HEK293 (cell line): ENCODE results near the gene FYB1.

Source experiments
- CTCF ChIA-PET: fragments of 350-600 bp; formaldehyde crosslinking; extraction: SDS; loops from one replicate; lab custom pipeline; 2021; ENCODE audit warnings: antibody characterized with exemption; lab: Yijun Ruan, JAX
- POLR2A ChIA-PET: fragments of 300-600 bp; formaldehyde crosslinking; extraction: SDS; loops from one replicate; lab custom pipeline; 2020; ENCODE audit warnings: antibody characterized with exemption, inconsistent platforms; lab: Yijun Ruan, JAX
- H3K27ac ChIP-seq: fragments of 200-500 bp; sonication (Bioruptor generic); 2 replicates; pipeline ENCODE4 v1.5.1; 2014; ENCODE audit warnings: low read depth, low read length, control low read depth, inconsistent platforms; ENCODE audit errors: extremely low read depth
- H3K36me3 ChIP-seq, 2 experiments: fragments of 200-500 bp in 1 of 2; sonication (Bioruptor generic) in 1 of 2; 1 replicate in 1 of 2; 2 replicates in 1 of 2; pipeline ENCODE4 v1.5.1; 2014 to 2017; ENCODE audit warnings: inconsistent platforms in 2 of 2, low read length in 2 of 2; ENCODE audit not compliant: control insufficient read depth in 2 of 2, insufficient read depth in 1 of 2
- H3K4me1 ChIP-seq: fragments of 200-500 bp; sonication (Bioruptor generic); 2 replicates; pipeline ENCODE4 v1.5.1; 2014; ENCODE audit warnings: mild to moderate bottlenecking, low read length, inconsistent platforms; ENCODE audit not compliant: control insufficient read depth, insufficient read depth
- H3K4me3 ChIP-seq: 2 replicates; pipeline ENCODE4 v1.5.1; 2011; ENCODE audit warnings: low read depth, mild to moderate bottlenecking, control low read depth, low read length, moderate library complexity
- H3K9me3 ChIP-seq: fragments of 200-500 bp; sonication (Bioruptor generic); 2 replicates; pipeline ENCODE4 v1.5.1; 2014; ENCODE audit warnings: low read depth, low read length, inconsistent platforms; ENCODE audit not compliant: control insufficient read depth, insufficient read depth
- BCL11B ChIP-seq: fragments of 450-650 bp; formaldehyde crosslinking; IDR thresholded peaks from 2 replicates; pipeline ENCODE4 v1.5.1; 2016; ENCODE audit warnings: low read depth, missing biosample characterization, missing genetic modification characterization
- GLIS2 ChIP-seq: fragments of 450-650 bp; formaldehyde crosslinking; IDR thresholded peaks from 2 replicates; pipeline ENCODE4 v1.5.1; 2016; ENCODE audit warnings: missing biosample characterization, missing genetic modification characterization
- MZF1 ChIP-seq: fragments of 450-650 bp; formaldehyde crosslinking; IDR thresholded peaks from 2 replicates; pipeline ENCODE4 v1.5.1; 2017; ENCODE audit warnings: missing biosample characterization, missing genetic modification characterization, borderline replicate concordance
- ZBTB17 ChIP-seq: fragments of 450-650 bp; formaldehyde crosslinking; IDR thresholded peaks from 2 replicates; pipeline ENCODE4 v1.5.1; 2016; ENCODE audit warnings: missing biosample characterization, missing genetic modification characterization
- ZNF16 ChIP-seq: fragments of 450-650 bp; formaldehyde crosslinking; IDR thresholded peaks from 2 replicates; pipeline ENCODE4 v1.5.1; 2016; ENCODE audit warnings: low read depth, missing biosample characterization, missing genetic modification characterization
- ZNF221 ChIP-seq: fragments of 450-650 bp; formaldehyde crosslinking; IDR thresholded peaks from 2 replicates; pipeline ENCODE4 v1.5.1; 2017; ENCODE audit warnings: missing biosample characterization, missing genetic modification characterization, borderline replicate concordance
- ZNF266 ChIP-seq: fragments of 450-650 bp; formaldehyde crosslinking; IDR thresholded peaks from 2 replicates; pipeline ENCODE4 v1.5.1; 2016; ENCODE audit warnings: missing biosample characterization, missing genetic modification characterization, low read depth
- ZNF292 ChIP-seq: fragments of 450-650 bp; formaldehyde crosslinking; IDR thresholded peaks from 2 replicates; pipeline ENCODE4 v1.5.1; 2016; ENCODE audit warnings: low read depth, missing biosample characterization, missing genetic modification characterization, borderline replicate concordance
- ZNF341 ChIP-seq: fragments of 450-650 bp; formaldehyde crosslinking; IDR thresholded peaks from 2 replicates; pipeline ENCODE4; 2016; ENCODE audit warnings: low read depth, missing biosample characterization, missing genetic modification characterization
- ZNF350 ChIP-seq: fragments of 450-650 bp; formaldehyde crosslinking; IDR thresholded peaks from 2 replicates; pipeline ENCODE4 v1.5.0; 2017; ENCODE audit warnings: missing biosample characterization, mild to moderate bottlenecking, missing genetic modification characterization
- ZNF48 ChIP-seq: fragments of 450-650 bp; formaldehyde crosslinking; IDR thresholded peaks from 2 replicates; pipeline ENCODE4 v1.5.1; 2016; ENCODE audit warnings: missing biosample characterization, missing genetic modification characterization
- ZNF610 ChIP-seq: fragments of 450-650 bp; formaldehyde crosslinking; IDR thresholded peaks from 2 replicates; pipeline ENCODE4 v1.5.1; 2016; ENCODE audit warnings: missing biosample characterization, missing genetic modification characterization, borderline replicate concordance
- ZNF621 ChIP-seq: fragments of 450-650 bp; formaldehyde crosslinking; IDR thresholded peaks from 2 replicates; pipeline ENCODE4 v1.5.1; 2017; ENCODE audit warnings: missing biosample characterization, missing genetic modification characterization
- ZNF626 ChIP-seq: fragments of 450-650 bp; sonication (Bioruptor Pico); formaldehyde crosslinking; IDR thresholded peaks from 2 replicates; pipeline ENCODE4 v1.5.1; 2018; ENCODE audit warnings: missing biosample characterization, missing genetic modification characterization, inconsistent platforms
- ZNF629 ChIP-seq: fragments of 450-650 bp; formaldehyde crosslinking; IDR thresholded peaks from 2 replicates; pipeline ENCODE4 v1.5.1; 2017; ENCODE audit warnings: missing biosample characterization, missing genetic modification characterization
- ZNF660 ChIP-seq: fragments of 450-650 bp; IDR thresholded peaks from 2 replicates; pipeline ENCODE4 v1.5.1; 2018; ENCODE audit warnings: missing biosample characterization, mild to moderate bottlenecking, missing genetic modification characterization
- ZNF701 ChIP-seq: fragments of 450-650 bp; formaldehyde crosslinking; IDR thresholded peaks from 2 replicates; pipeline ENCODE4 v1.5.1; 2016; ENCODE audit warnings: missing biosample characterization, missing genetic modification characterization
- ZNF747 ChIP-seq: fragments of 450-650 bp; formaldehyde crosslinking; IDR thresholded peaks from 2 replicates; pipeline ENCODE4 v1.5.1; 2016; ENCODE audit warnings: missing biosample characterization, missing genetic modification characterization
- ZNF792 ChIP-seq: fragments of 450-650 bp; formaldehyde crosslinking; IDR thresholded peaks from 2 replicates; pipeline ENCODE4 v1.5.1; 2016; ENCODE audit warnings: missing biosample characterization, missing genetic modification characterization
- ZXDB ChIP-seq: fragments of 450-650 bp; formaldehyde crosslinking; IDR thresholded peaks from 2 replicates; pipeline ENCODE4 v1.5.1; 2016; ENCODE audit warnings: missing biosample characterization, missing genetic modification characterization
- TF ChIP-seq, protein P1 (sequence below): fragments of 450-650 bp; formaldehyde crosslinking; IDR thresholded peaks from 2 replicates; pipeline ENCODE4 v1.5.1; 2016; ENCODE audit warnings: missing biosample characterization, missing genetic modification characterization

The FYB1 gene

DNA sequence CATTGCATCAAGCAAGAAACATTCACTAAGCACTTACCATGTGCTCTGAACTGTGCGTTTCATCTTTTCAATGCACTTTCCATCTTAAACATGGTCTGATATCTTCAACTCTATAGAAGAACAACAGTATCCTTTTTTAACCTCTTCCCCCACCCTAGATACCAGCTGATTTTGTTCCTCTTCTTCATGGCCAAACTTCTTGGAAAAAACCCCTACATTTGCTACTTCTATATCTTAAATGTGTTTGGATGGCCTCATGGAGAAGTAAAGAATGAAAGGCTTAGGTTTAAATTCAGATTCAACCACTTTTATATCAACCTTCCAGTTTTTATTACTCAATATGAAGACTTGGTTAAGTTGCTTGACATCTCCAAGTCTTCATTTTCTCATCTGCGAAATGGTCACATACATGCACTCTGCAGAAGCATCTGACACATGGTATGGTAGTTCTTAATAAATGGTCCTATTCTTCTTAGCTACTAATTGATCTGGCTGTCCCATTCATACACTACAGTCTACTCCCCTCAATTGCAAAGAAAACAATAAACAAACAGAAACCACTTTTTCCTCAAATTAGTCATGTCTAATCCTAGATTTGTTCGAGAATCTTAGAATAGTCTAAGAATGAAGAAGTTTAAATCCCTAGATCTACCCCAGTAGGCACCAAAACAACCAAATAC is 59.4 kb downstream of the FYB1 start:
- no peak overlapping the region for H3K27ac ChIP-seq
- no peaks in the 10 kb centered on the region for H3K9me3 ChIP-seq
- no peaks in the 10 kb centered on the region for H3K36me3 ChIP-seq
- TF ChIP-seq ZNF621 (tag by site-specific recombination) (no peak), ZNF292 (tag by site-specific recombination) (no peak), ZNF629 (tag by site-specific recombination) (no peak), ZNF266 (no peak), ZNF16 (tag by site-specific recombination) (no peak)
- TF ChIP-seq, protein P1, sequence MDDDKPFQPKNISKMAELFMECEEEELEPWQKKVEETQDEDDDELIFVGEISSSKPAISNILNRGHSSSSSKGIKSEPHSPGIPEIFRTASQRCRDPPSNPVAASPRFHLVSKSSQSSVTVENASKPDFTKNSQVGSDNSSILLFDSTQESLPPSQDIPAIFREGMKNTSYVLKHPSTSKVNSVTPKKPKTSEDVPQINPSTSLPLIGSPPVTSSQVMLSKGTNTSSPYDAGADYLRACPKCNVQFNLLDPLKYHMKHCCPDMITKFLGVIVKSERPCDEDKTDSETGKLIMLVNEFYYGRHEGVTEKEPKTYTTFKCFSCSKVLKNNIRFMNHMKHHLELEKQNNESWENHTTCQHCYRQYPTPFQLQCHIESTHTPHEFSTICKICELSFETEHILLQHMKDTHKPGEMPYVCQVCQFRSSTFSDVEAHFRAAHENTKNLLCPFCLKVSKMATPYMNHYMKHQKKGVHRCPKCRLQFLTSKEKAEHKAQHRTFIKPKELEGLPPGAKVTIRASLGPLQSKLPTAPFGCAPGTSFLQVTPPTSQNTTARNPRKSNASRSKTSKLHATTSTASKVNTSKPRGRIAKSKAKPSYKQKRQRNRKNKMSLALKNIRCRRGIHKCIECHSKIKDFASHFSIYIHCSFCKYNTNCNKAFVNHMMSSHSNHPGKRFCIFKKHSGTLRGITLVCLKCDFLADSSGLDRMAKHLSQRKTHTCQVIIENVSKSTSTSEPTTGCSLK (tag by site-specific recombination): no peak
- POLR2A ChIA-PET: no interaction called here
- CTCF ChIA-PET: no interaction called here
- no peak overlapping the region for H3K4me3 ChIP-seq
- H3K4me1 ChIP-seq: no peaks in the 10 kb centered on the region

DNA sequence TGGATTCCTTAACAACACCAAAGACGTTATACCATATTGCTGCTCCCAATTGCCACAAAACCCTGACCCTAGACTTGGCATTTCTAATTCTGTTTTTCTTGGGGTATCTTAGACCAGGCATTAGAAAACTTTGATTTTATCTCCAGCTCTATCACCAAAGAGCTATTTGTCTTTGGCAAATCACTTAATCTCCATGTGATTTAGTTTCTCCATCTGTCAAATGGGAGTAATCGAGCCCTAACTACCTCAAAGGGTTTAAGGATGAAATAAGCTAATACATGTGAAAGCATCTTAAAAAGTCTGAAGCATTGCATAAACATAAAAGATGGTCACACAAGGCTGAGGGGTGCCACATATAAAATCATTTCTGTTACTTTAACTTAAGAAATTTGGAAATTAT is 60.6 kb downstream of the FYB1 start:
- CTCF ChIA-PET: interaction anchor here (0.9 kb wide), 1 partner anchor 59 kb away, joined by 3 read pairs; no protein-coding TSS in a partner anchor
- TF ChIP-seq ZNF747 (tag by site-specific recombination) (no peak), BCL11B (tag by site-specific recombination) (no peak), ZNF221 (tag by site-specific recombination) (no peak), ZBTB17 (no peak), ZNF626 (tag by site-specific recombination) (no peak), MZF1 (tag by site-specific recombination) (no peak), ZNF341 (tag by site-specific recombination) (no peak), ZNF610 (tag by site-specific recombination) (no peak), ZNF792 (tag by site-specific recombination) (no peak), ZNF701 (tag by site-specific recombination) (no peak), ZNF660 (tag by site-specific recombination) (no peak), ZXDB (tag by site-specific recombination) (no peak), GLIS2 (no peak), ZNF48 (tag by site-specific recombination) (no peak), ZNF292 (tag by site-specific recombination) (no peak), ZNF350 (tag by site-specific recombination) (no peak)
- TF ChIP-seq, protein P1 (tag by site-specific recombination): no peak

More for the DNA sequence above, 60.6 kb downstream of the FYB1 start:
- Histone ChIP-seq H3K4me3 (no peak overlapping the region), H3K27ac (no peak overlapping the region), H3K36me3 (no peaks in the 10 kb centered on the region), H3K9me3 (no peaks in the 10 kb centered on the region), H3K4me1 (no peaks in the 10 kb centered on the region)
- POLR2A ChIA-PET: no interaction called here
